HG03565 (cell line): ENCODE data around the gene ATP6V1C2.
A peak's percentile ranks its signal among the peaks of the same experiment; 100 is the strongest.
"Not testable (repeated sequence)": the region's sequence is repeated elsewhere in the genome, so short reads cannot be mapped to it uniquely, and the experiment has no call there.

Source experiments
- ATAC-seq: cut with Tn5 transposase; IDR thresholded peaks from one replicate; pipeline ENCODE4 v1.9.1; 2021; ENCODE audit warnings: mild to moderate bottlenecking, moderate library complexity; ENCODE audit not compliant: unreplicated experiment

Gene ATP6V1C2

GRCh38 chr2:10784719-10785118, 63.3 kb downstream of the ATP6V1C2 start:
- no peak for ATAC-seq

- no peak for ATAC-seq
Measured at GRCh38 chr2:10785260-10785659, 63.8 kb downstream of the ATP6V1C2 start.

- ATAC-seq = no peak
Measured at GRCh38 chr2:10786240-10786982, 65.0 kb downstream of the ATP6V1C2 start.

GRCh38 chr2:10787176-10787968, 65.9 kb downstream of the ATP6V1C2 start:
- no peak for ATAC-seq

GRCh38 chr2:10788855-10789254, 67.4 kb downstream of the ATP6V1C2 start:
- no peak for ATAC-seq

GRCh38 chr2:10790228-10790973, 69.0 kb downstream of the ATP6V1C2 start:
- ATAC-seq = no peak

- ATAC-seq = peak; percentile 46
Measured at GRCh38 chr2:10792001-10792634, 70.7 kb downstream of the ATP6V1C2 start.

GRCh38 chr2:10792660-10793400, 71.4 kb downstream of the ATP6V1C2 start:
- no peak for ATAC-seq

- ATAC-seq = no peak
Measured at GRCh38 chr2:10793816-10794215, 72.4 kb downstream of the ATP6V1C2 start.

- no peak for ATAC-seq
Measured at GRCh38 chr2:10794876-10795275, 73.4 kb downstream of the ATP6V1C2 start.

GRCh38 chr2:10795508-10796046, 74.1 kb downstream of the ATP6V1C2 start:
- no peak for ATAC-seq

GRCh38 chr2:10796703-10797102, 75.3 kb downstream of the ATP6V1C2 start:
- no peak for ATAC-seq

GRCh38 chr2:10798783-10799182, 77.4 kb downstream of the ATP6V1C2 start:
- ATAC-seq = no peak

- ATAC-seq = no peak
Measured at GRCh38 chr2:10800163-10800562, 78.7 kb downstream of the ATP6V1C2 start.

- no peak for ATAC-seq
Measured at GRCh38 chr2:10802657-10803056, 81.2 kb downstream of the ATP6V1C2 start.

GRCh38 chr2:10805990-10806389, 84.6 kb downstream of the ATP6V1C2 start:
- not testable (repeated sequence) for ATAC-seq

- ATAC-seq = no peak
Measured at GRCh38 chr2:10806543-10806942, 85.1 kb downstream of the ATP6V1C2 start.

- ATAC-seq = peak; percentile 22
Measured at GRCh38 chr2:10810202-10811161, 89.1 kb downstream of the ATP6V1C2 start.

GRCh38 chr2:10811517-10811916, 90.1 kb downstream of the ATP6V1C2 start:
- ATAC-seq = no peak
